SU-DHL-6 (cell line): Measurements from ENCODE around the gene ETFB.

ENCODE experiments used
- H2AFZ ChIP-seq: fragments of 200-600 bp; sonication (generic); 2 replicates; pipeline ENCODE4 v1.6.1; 2014; ENCODE audit warnings: low read depth, mild to moderate bottlenecking, moderate library complexity, mixed read lengths, antibody characterized with exemption, low read length; ENCODE audit not compliant: severe bottlenecking
- H3F3A ChIP-seq: fragments of 200-600 bp; shearing (Covaris generic); 2 replicates; pipeline ENCODE4 v1.6.0; 2016; ENCODE audit warnings: antibody characterized with exemption, mild to moderate bottlenecking; ENCODE audit not compliant: insufficient read depth
- H3K27ac ChIP-seq: fragments of 200-600 bp; sonication (generic); 2 replicates; pipeline ENCODE4 v1.5.1; 2016; ENCODE audit warnings: low read depth, mild to moderate bottlenecking, low read length, moderate library complexity, mixed read lengths
- H3K27me3 ChIP-seq: fragments of 200-600 bp; sonication (generic), shearing (Covaris generic); 2 replicates; pipeline ENCODE4 v1.6.0; 2014; ENCODE audit warnings: mild to moderate bottlenecking, low read length
- H3K36me3 ChIP-seq: fragments of 200-600 bp; sonication (generic); 2 replicates; pipeline ENCODE4 v1.6.1; 2014; ENCODE audit warnings: mild to moderate bottlenecking, low read length, mixed read lengths
- H3K4me2 ChIP-seq: fragments of 300-600, 200-600 bp; shearing (Covaris generic), sonication (generic); 2 replicates; pipeline ENCODE4 v1.6.0; 2014; ENCODE audit warnings: low read length, low read depth, mild to moderate bottlenecking; ENCODE audit not compliant: poor library complexity, severe bottlenecking
- H3K4me3 ChIP-seq: fragments of 200-600 bp; sonication (generic); 2 replicates; pipeline ENCODE4 v1.5.1; 2014; ENCODE audit warnings: antibody characterized with exemption, low read length, mild to moderate bottlenecking, mixed read lengths; ENCODE audit not compliant: insufficient read depth, poor library complexity, severe bottlenecking
- H3K79me2 ChIP-seq: fragments of 200-600 bp; sonication (generic); 2 replicates; pipeline ENCODE4 v1.6.1; 2014; ENCODE audit warnings: mild to moderate bottlenecking, low read length, moderate library complexity; ENCODE audit not compliant: insufficient read depth
- H3K9ac ChIP-seq: fragments of 200-600 bp; sonication (generic); 2 replicates; pipeline ENCODE4 v1.7.0; 2014; ENCODE audit warnings: mild to moderate bottlenecking, low read length
- H3K9me2 ChIP-seq: fragments of 200-600 bp; sonication (generic); replicated peaks from 2 replicates; pipeline ENCODE4 v1.6.1; 2014; ENCODE audit warnings: low read length; ENCODE audit not compliant: insufficient read depth
- H3K9me3 ChIP-seq: fragments of 200-600 bp; sonication (generic); 2 replicates; pipeline ENCODE4 v1.6.1; 2014; ENCODE audit warnings: low read length, mixed read lengths; ENCODE audit not compliant: insufficient read depth
- H4K20me1 ChIP-seq: fragments of 200-600 bp; sonication (generic); 2 replicates; pipeline ENCODE4 v1.6.1; 2014; ENCODE audit warnings: low read depth, mild to moderate bottlenecking, antibody characterized with exemption, low read length, moderate library complexity, mixed read lengths
- EZH2phosphoT487 ChIP-seq: fragments of 200-600 bp; sonication (generic), shearing (Covaris generic); conservative IDR thresholded peaks from 2 replicates; pipeline ENCODE4 v1.6.1; 2018; ENCODE audit warnings: mild to moderate bottlenecking, antibody characterized with exemption, low read length, moderate library complexity, mixed read lengths
- TF ChIP-seq, protein P1 (sequence below): fragments of 200-600 bp; sonication (generic); IDR thresholded peaks from one replicate; pipeline ENCODE4 v1.5.1; 2017; ENCODE audit warnings: antibody characterized with exemption, mild to moderate bottlenecking, low read length, moderate library complexity; ENCODE audit not compliant: insufficient read depth, poor library complexity, severe bottlenecking

The ETFB gene

DNA sequence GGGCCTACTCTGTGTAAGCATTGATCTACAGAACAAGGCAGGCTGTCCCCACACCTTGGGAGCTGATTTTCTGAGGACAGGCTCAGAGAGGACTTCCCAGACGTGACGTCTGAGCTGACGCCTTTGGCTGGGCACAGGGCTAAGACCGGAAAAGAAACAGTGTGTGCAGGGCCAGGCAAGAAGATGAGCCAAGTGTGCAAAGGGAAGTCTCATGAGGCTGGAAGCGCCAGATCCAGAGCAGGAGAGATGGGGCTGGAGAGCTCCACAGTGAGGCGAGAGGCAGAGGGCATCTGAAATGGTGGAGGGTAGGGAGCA is 42.1 kb downstream of the ETFB start:
- H3K79me2 ChIP-seq = no peaks in the 10 kb centered on the region
- H3K9ac ChIP-seq = no peak overlapping the region
- H3K27ac ChIP-seq = no peak overlapping the region
- no peaks in the 10 kb centered on the region for H3K27me3 ChIP-seq
- H3K9me3 ChIP-seq = no peaks in the 10 kb centered on the region
- TF ChIP-seq EZH2phosphoT487 = no peak
- TF ChIP-seq, protein P1, sequence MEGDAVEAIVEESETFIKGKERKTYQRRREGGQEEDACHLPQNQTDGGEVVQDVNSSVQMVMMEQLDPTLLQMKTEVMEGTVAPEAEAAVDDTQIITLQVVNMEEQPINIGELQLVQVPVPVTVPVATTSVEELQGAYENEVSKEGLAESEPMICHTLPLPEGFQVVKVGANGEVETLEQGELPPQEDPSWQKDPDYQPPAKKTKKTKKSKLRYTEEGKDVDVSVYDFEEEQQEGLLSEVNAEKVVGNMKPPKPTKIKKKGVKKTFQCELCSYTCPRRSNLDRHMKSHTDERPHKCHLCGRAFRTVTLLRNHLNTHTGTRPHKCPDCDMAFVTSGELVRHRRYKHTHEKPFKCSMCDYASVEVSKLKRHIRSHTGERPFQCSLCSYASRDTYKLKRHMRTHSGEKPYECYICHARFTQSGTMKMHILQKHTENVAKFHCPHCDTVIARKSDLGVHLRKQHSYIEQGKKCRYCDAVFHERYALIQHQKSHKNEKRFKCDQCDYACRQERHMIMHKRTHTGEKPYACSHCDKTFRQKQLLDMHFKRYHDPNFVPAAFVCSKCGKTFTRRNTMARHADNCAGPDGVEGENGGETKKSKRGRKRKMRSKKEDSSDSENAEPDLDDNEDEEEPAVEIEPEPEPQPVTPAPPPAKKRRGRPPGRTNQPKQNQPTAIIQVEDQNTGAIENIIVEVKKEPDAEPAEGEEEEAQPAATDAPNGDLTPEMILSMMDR = no peak
- H4K20me1 ChIP-seq = no peaks in the 10 kb centered on the region
- H3K9me2 ChIP-seq = no peaks in the 10 kb centered on the region
- H3F3A ChIP-seq = no peaks in the 10 kb centered on the region
- no peak overlapping the region for H3K4me2 ChIP-seq
- H3K4me3 ChIP-seq = no peak overlapping the region
- H2AFZ ChIP-seq = no peak overlapping the region
- no peaks in the 10 kb centered on the region for H3K36me3 ChIP-seq

DNA sequence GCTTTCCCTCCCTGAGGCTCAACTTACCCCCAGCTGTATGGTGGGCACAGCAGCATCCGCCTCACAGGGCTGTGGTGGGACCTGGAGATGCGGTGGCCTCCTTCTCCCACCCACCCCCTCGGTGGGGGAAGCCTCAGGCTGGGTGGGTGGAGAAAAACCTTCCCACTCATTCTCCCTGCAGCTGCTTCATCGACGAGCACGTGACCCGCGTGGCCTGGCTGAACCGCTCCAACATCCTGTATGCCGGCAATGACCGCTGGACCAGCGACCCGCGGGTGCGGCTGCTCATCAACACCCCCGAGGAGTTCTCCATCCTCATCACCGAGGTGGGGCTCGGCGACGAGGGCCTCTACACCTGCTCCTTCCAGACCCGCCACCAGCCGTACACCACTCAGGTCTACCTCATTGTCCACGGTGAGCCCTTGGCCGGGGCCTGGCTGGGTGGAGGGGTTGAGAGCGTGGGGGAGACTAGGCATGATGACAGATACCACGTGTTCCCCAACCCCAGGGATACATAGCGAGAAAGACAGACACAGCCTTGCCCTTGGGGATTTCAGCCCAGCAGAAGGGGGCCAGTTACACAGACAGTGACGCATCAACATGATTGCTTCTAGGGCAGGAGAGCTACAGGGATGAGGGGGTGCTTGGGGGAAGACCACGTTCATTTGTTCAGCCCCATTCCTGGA is 42.6 kb downstream of the ETFB start:
- H3K36me3 ChIP-seq = no peaks in the 10 kb centered on the region
- H3K27me3 ChIP-seq = no peaks in the 10 kb centered on the region
- H3K4me3 ChIP-seq = no peak overlapping the region

DNA sequence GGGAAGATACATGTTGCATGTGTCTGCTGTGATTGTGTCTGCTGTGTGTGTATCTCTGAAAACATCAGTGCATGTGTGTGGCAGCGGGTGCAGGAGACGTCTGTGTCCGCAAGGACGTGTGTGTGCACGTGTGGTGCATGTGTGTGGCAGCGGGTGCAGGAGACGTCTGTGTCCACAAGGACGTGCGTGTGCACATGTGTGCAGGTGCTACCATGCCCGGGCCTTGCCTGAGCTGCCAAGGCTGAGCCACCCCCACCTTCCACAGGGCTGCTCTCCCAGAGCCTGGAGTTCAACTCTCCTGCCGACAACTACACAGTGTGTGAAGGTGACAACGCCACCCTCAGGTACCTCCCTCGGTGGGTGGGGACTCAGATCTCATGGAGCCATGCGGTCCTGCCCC is 44.4 kb downstream of the ETFB start:
- Histone ChIP-seq H3K79me2 (no peaks in the 10 kb centered on the region), H3K9me2 (no peaks in the 10 kb centered on the region)

More for the DNA sequence above, 42.6 kb downstream of the ETFB start:
- H2AFZ ChIP-seq = no peak overlapping the region
- H3K79me2 ChIP-seq = no peaks in the 10 kb centered on the region
- H3K4me2 ChIP-seq = no peak overlapping the region
- no peak overlapping the region for H3K9ac ChIP-seq
- H4K20me1 ChIP-seq = no peaks in the 10 kb centered on the region
- no peaks in the 10 kb centered on the region for H3K9me2 ChIP-seq
- H3K27ac ChIP-seq = no peak overlapping the region
- H3F3A ChIP-seq = no peaks in the 10 kb centered on the region
- no peaks in the 10 kb centered on the region for H3K9me3 ChIP-seq
- TF ChIP-seq, protein P1 = no peak
- no peak for TF ChIP-seq EZH2phosphoT487

More for the DNA sequence above, 44.4 kb downstream of the ETFB start:
- no peak overlapping the region for H3K9ac ChIP-seq
- no peaks in the 10 kb centered on the region for H3K27me3 ChIP-seq
- no peak overlapping the region for H3K27ac ChIP-seq
- H3K36me3 ChIP-seq = no peaks in the 10 kb centered on the region
- H3K4me2 ChIP-seq = no peak overlapping the region
- no peaks in the 10 kb centered on the region for H3K9me3 ChIP-seq
- H3K4me3 ChIP-seq = no peak overlapping the region
- H3F3A ChIP-seq = no peaks in the 10 kb centered on the region
- no peak overlapping the region for H2AFZ ChIP-seq
- no peaks in the 10 kb centered on the region for H4K20me1 ChIP-seq
- TF ChIP-seq EZH2phosphoT487 = no peak
- TF ChIP-seq, protein P1 = no peak
